Activated T-cell treated with anti-CD3 and anti-CD28 coated beads for 4 hours (primary cell): ENCODE measurements around the gene MT1F.
"Not testable (repeated sequence)": the region's sequence is repeated elsewhere in the genome, so short reads cannot be mapped to it uniquely, and the experiment has no call there.

ENCODE experiments used
- DNase-seq: peaks from one replicate; pipeline ENCODE4 v3.0.0-alpha.2; 2020

MT1F gene

DNA sequence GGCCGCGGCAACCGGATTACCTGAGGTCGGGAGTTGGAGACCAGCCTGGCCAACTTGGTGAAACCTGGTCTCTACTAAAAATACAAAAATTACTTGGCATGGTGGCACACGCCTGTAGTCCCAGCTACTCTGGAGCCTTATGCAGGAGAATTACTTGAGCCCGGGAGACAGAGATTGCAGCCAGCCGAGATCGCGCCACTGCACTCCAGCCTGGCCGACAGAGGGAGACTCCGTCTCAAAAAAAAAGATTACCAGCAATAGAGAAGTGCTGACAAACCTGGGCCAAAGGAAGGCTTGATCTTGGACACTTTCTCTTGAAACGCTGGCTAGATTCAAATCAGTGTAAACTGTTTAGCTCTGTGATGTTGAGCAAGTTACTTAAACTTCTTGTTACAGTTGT, 16.2 kb downstream of the MT1F start:
- no peak for DNase-seq

GRCh38 chr16:56674570-56674969, 16.8 kb downstream of the MT1F start:
- DNase-seq = not testable (repeated sequence)

GRCh38 chr16:56675685-56676210, 18.0 kb downstream of the MT1F start:
- peak; percentile 40 for DNase-seq

DNA sequence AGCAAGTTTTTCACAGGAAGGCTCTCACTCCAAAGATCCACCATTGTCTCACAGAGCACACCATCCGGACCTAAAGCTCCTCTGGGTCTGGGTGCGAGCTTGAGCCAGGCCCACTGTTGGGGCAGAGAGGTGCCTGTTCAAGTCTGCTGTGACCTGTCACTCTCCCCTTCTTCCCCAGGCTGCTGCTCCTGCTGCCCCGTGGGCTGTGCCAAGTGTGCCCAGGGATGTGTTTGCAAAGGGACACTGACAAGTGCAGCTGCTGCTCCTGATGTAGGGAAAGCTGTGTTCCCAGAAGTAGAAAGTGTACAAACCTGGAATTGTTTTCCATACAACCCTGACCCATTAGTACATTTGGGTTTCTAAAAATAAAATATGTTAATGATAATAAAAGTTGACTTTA, 19.7 kb downstream of the MT1F start:
- DNase-seq = no peak

GRCh38 chr16:56679078-56679730, 21.4 kb downstream of the MT1F start:
- no peak for DNase-seq

DNA sequence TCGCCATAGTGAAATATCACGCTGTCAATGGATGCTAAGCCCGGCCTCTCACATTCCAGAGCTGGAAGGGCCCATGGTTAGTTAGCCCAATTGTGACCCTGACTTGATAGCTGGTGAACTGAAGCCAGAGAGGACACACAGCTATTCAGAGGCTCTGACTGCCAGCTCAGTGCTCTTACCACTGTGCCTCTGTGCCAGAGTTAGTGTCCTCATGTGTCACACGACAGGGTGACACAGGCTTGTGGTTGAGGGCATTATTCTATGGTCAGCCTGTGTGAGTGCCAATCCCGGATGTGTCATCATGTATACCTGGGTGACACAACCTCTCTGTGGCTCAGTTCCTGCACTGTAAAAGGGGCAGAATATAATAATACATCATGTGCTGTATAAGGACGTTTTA, 22.1 kb downstream of the MT1F start:
- DNase-seq = no peak

GRCh38 chr16:56681939-56682702, 24.4 kb downstream of the MT1F start, which contains the start of gene MT1X:
Gene MT1X, plus strand, starts transcription at chr16:56682470. Its CDS starts 71 bp downstream, at chr16:56682541.
- peak; percentile 76 for DNase-seq

- no peak for DNase-seq
Measured at GRCh38 chr16:56682703-56683397, 25.1 kb downstream of the MT1F start.

- DNase-seq = no peak
Measured at GRCh38 chr16:56683424-56684172, 25.8 kb downstream of the MT1F start.

DNA sequence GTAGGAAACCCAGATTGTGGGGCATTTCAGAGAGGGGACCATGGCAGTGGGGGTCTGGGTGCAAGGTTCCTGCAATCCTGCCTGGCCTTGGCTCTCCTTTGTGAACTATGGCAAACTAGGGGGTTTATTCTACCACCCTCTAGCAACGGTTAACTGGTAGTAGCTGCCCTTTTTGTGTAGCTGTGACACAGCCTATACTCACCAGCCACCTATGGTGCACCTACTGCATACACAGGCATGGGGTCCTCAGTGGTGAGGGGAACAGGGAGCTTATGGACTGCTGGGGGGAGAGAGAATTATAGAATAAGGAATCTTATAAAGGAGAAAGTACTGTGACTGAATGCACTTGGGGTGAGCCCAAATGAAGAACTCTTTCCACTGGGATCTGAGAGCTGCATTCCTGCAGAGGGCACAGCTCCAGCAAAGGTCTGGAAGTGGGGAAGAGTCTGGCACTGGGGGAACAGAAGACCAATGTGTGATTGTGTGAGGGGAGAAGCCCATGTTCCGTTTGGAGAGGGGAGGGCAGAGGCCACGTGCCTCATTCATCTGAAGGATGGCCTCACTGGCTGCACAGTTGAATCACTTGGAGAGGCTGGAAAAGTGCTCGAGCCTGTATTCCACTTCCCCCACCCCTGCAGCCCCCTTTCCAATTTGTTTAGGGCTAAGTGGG, 26.6 kb downstream of the MT1F start:
- no peak for DNase-seq

DNA sequence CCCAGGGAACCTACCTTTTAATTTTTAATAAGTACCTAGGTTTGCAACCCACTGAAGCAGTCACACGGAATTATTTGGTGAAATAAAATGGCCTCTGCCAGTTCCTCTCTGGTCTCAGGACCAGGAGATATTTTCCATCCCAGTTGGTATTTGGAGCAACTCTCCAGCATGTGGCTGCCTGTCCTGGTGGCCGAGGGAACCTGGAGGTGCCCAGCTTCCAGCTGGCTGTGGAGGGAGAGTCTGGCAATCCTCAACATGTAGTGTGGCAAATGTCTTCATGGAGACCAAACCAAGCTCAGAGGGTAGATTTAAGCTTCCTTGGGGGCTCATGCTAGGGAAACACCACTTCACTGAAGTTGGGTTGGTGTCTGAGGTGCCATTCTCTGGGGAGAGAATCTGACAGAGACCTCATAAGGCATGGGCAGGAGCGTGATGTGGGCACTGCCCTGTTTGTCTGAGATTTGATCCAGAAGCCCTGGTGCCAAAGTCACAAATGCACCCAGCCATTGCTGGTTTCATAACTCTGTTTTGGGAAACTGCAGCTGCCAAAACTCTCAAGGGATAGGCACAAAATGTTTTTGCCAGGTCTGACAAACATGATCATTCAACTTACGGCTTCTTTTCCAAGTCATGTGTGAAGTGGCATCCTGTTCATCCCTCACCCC, 27.3 kb downstream of the MT1F start:
- no peak for DNase-seq

- no peak for DNase-seq
Measured at GRCh38 chr16:56686758-56687157, 29.0 kb downstream of the MT1F start.

- DNase-seq = no peak
Measured at GRCh38 chr16:56688762-56689161, 31.0 kb downstream of the MT1F start.

- no peak for DNase-seq
Measured at GRCh38 chr16:56689171-56689570, 31.4 kb downstream of the MT1F start.

DNA sequence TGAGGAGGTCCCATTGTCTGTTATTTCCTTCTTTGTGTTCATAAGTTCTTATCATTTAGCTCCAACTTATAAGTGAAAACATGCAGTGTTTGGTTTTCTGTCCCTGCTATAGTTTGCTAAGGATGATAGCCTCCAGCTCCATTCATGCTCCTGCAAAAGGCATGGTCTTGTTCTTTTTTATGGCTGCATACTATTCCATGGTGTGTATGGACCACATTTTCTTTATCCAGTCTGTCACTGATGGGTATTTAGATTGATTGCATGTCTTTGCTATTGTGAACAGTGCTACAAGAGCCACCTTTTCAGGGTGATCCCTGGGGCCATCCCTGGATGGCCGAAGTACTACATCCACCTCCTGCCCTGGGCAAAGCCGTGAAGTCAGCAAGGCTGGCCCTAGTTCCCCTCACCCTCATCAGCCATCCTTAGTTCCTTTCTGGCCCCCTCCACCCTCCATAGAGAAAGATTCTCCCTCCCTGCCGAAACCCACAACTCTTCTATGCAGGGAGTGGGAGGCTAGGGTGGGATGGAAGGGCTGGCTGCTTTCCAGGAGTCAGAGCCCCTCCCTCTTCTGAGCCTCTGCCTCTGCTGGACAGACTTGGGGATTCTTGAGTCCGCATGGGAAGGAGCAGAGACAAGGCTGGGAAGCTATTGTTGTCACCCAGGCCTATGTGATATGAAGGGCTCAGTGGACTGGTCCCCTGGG, 32.8 kb downstream of the MT1F start:
- no peak for DNase-seq

DNA sequence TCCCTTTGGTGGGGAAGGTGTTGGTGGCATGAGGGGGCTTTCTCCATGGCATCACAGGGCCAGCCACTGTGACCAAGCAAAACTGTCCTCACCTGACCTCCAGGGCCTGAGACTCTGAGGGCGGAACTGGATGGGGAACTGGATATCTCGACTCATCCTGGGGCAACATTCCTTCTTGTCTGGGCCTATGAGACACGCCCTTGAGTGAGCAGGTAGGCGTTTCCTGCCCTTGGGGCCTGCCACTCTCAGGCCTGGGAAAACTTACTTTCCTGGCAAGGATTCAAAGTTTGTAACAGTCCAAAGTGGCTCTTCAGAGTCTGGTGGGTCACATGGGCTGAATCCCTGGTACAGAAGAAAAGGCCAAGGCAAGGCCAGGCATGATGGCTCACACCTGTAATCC, 34.1 kb downstream of the MT1F start:
- DNase-seq = no peak

DNA sequence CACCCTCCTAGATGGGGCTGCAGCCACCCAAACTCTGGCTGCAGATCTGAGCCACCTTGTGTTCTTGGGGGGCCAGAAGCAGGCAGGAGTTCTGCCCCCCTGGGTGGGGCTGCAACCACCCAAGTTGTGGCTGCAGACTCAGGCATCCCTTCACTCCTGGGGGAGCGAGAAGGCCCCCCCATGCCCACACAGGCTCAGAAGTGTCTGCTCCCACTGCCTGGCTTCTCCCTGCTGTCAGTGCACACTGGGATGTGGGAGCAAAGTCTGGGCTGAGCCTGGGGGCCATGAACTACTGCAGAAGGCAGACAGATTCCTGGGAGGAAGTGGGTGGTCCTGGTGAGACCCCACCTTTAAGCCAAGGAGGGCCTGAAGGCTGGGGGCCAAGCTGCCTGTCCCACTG, 37.5 kb downstream of the MT1F start:
- DNase-seq = no peak

- no peak for DNase-seq
Measured at GRCh38 chr16:56697456-56698155, 39.8 kb downstream of the MT1F start.

DNA sequence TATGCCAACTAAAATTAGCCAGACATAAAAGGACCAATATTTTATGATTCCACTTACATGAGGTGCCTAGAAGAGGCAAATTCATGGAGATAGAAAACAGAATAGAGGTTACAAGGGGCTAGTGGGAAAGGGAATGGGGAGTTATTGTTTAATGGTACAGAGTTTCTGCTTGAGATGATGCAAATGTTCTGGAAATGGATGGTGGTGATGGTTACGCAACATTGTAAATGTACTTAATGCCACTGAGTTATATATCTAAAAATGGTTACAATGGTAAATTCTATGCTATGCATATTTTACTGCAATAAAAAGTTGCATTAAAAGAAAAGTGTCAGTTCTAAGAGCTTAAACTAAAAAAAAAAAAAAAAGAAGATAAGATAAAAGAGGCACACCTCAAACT, 42.4 kb downstream of the MT1F start:
- DNase-seq = no peak

- DNase-seq = no peak
Measured at GRCh38 chr16:56700631-56701030, 42.9 kb downstream of the MT1F start.
